Activated CD8-positive, alpha-beta T cell treated with anti-CD3 and anti-CD28 coated beads for 36 hours (primary cell): ENCODE results near the gene SPIN1. TPM values are rescaled to one million over a fixed set of nuclear protein-coding genes. Genes with fewer than 3 reads are reported as not detected.

Experiments used
- ATAC-seq: fragments of 200-7000 bp; cut with Tn5 transposase; one replicate; pipeline ENCODE4 v1.10.0; 2021; ENCODE audit warnings: mild to moderate bottlenecking, moderate library complexity
- CTCF ChIA-PET: fragments of 350-600 bp; sonication (Branson Sonifier 250); formaldehyde crosslinking; loops from one replicate; lab custom pipeline; 2021; ENCODE audit warnings: antibody characterized with exemption; lab: Charles Lee
- POLR2A ChIA-PET: fragments of 350-600 bp; sonication (Branson Sonifier 250); formaldehyde crosslinking; loops from one replicate; lab custom pipeline; 2021; ENCODE audit warnings: antibody characterized with exemption; lab: Charles Lee
- DNase-seq: peaks from one replicate; pipeline ENCODE4 v3.0.0-alpha.2; 2020
- H3K27ac Mint-ChIP-seq: one replicate; pipeline ENCODE4 v1.8.0; 2021; ENCODE audit warnings: mild to moderate bottlenecking, mixed read lengths
- H3K27me3 Mint-ChIP-seq: one replicate; pipeline ENCODE4 v1.8.0; 2021; ENCODE audit warnings: mixed read lengths
- H3K36me3 Mint-ChIP-seq: one replicate; pipeline ENCODE4 v1.8.0; 2021; ENCODE audit warnings: low read depth, mixed read lengths
- H3K4me1 Mint-ChIP-seq: one replicate; pipeline ENCODE4 v1.8.0; 2021; ENCODE audit warnings: low read depth, mixed read lengths
- H3K4me3 Mint-ChIP-seq: one replicate; pipeline ENCODE4 v1.8.0; 2021; ENCODE audit warnings: mild to moderate bottlenecking, moderate library complexity, mixed read lengths
- H3K9me3 Mint-ChIP-seq: one replicate; pipeline ENCODE4 v1.8.0; 2021; ENCODE audit warnings: mixed read lengths
- CTCF ChIP-seq: fragments of 200-600 bp; IDR thresholded peaks from one replicate; pipeline ENCODE4 v1.8.0; 2022; ENCODE audit warnings: antibody characterized with exemption, mild to moderate bottlenecking
- intact Hi-C: fragments of 100-400 bp; cut with micrococcal nuclease; formaldehyde crosslinking; loops from one replicate; pipeline ENCODE4 v1.10.0; 2022
- total RNA-seq, 2 experiments: library from RNA; stranded (reverse); gene quantifications; one replicate each; pipeline ENCODE4 v1.2.3, GENCODE V29; 2021

The SPIN1 gene
- total RNA-seq, 2 experiments from 2014 or later: 31.2 to 32.0 TPM

GRCh38 chr9:88498880-88499279, 110.6 kb downstream of the SPIN1 start:
- ChIA-PET CTCF (no interaction called here), POLR2A (interaction anchor here (0.7 kb wide), 1 partner anchor 740 kb away, joined by 3 read pairs; no protein-coding TSS in a partner anchor)
- no peaks in the 10 kb centered on the region for H3K9me3 Mint-ChIP-seq
- ATAC-seq (no peak), DNase-seq (no peak)
- H3K27me3 Mint-ChIP-seq: no peaks in the 10 kb centered on the region
- intact Hi-C loops: no loop called here
- no peak overlapping the region for H3K4me3 Mint-ChIP-seq
- H3K4me1 Mint-ChIP-seq: no peaks in the 10 kb centered on the region
- H3K27ac Mint-ChIP-seq: no peak overlapping the region
- TF ChIP-seq CTCF: no peak
- H3K36me3 Mint-ChIP-seq: no peaks in the 10 kb centered on the region

- no peaks in the 10 kb centered on the region for H3K27me3 Mint-ChIP-seq
- H3K9me3 Mint-ChIP-seq: no peaks in the 10 kb centered on the region
- H3K4me1 Mint-ChIP-seq: no peaks in the 10 kb centered on the region
- ATAC-seq (no peak), DNase-seq (no peak)
- CTCF ChIA-PET: no interaction called here
- H3K27ac Mint-ChIP-seq: no peak overlapping the region
- no peaks in the 10 kb centered on the region for H3K36me3 Mint-ChIP-seq
- POLR2A ChIA-PET: no interaction called here
- H3K4me3 Mint-ChIP-seq: no peak overlapping the region
- TF ChIP-seq CTCF: no peak
- intact Hi-C loops: no loop called here
Measured at GRCh38 chr9:88501086-88501485, 112.8 kb downstream of the SPIN1 start.

- ChIA-PET POLR2A (no interaction called here), CTCF (no interaction called here)
- no peak for TF ChIP-seq CTCF
- ATAC-seq (no peak), DNase-seq (no peak)
- Mint-ChIP-seq H3K4me3 (no peak overlapping the region), H3K27me3 (no peaks in the 10 kb centered on the region), H3K4me1 (no peaks in the 10 kb centered on the region), H3K9me3 (no peaks in the 10 kb centered on the region), H3K36me3 (no peaks in the 10 kb centered on the region), H3K27ac (no peak overlapping the region)
- intact Hi-C loops: no loop called here
Measured at GRCh38 chr9:88502552-88503034, 114.3 kb downstream of the SPIN1 start.

GRCh38 chr9:88503081-88503844, 115.0 kb downstream of the SPIN1 start:
- ATAC-seq: no peak
- H3K27ac Mint-ChIP-seq: no peak overlapping the region

More at GRCh38 chr9:88503081-88503844, 115.0 kb downstream of the SPIN1 start:
- Mint-ChIP-seq H3K27me3 (no peaks in the 10 kb centered on the region), H3K4me3 (no peak overlapping the region), H3K36me3 (no peaks in the 10 kb centered on the region), H3K9me3 (no peaks in the 10 kb centered on the region), H3K4me1 (no peaks in the 10 kb centered on the region)
- DNase-seq: no peak
- intact Hi-C loops: no loop called here
- TF ChIP-seq CTCF: no peak
- ChIA-PET POLR2A (no interaction called here), CTCF (no interaction called here)
